GM21360 (cell line): ENCODE measurements around the gene TCF4.
A peak's percentile ranks its signal among the peaks of the same experiment; 100 is the strongest.

ENCODE experiments used
- ATAC-seq: cut with Tn5 transposase; IDR thresholded peaks from one replicate; pipeline ENCODE4 v1.9.1; 2021; ENCODE audit warnings: mild to moderate bottlenecking, moderate library complexity; ENCODE audit not compliant: unreplicated experiment

Gene TCF4

GRCh38 chr18:55588111-55588869, at the start of gene TCF4:
TSS of gene TCF4 (minus strand) at chr18:55588192. CDS start at chr18:55587116, 1,076 bp downstream.
- no peak for ATAC-seq

DNA sequence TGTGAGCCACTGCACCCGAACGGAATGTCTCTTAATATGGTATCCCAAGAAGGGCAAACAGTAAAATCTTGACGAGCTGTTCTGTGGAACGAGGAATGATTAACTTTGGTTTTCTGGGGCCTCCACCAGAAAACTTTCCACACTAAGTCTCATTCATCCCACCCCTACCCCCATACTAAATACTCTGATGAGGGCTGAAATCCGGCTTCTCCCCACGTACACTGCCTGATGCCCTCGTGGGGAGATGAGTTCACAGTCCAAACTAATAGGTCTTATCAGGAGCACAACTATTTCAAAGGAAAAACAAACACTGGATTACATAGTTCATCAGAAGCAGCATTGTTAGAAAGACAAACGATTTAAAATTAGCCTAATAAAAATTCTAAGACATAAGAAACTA, 49.2 kb upstream of the TCF4 start:
- ATAC-seq = no peak

GRCh38 chr18:55635439-55635838, 47.4 kb upstream of the TCF4 start:
- no peak for ATAC-seq

DNA sequence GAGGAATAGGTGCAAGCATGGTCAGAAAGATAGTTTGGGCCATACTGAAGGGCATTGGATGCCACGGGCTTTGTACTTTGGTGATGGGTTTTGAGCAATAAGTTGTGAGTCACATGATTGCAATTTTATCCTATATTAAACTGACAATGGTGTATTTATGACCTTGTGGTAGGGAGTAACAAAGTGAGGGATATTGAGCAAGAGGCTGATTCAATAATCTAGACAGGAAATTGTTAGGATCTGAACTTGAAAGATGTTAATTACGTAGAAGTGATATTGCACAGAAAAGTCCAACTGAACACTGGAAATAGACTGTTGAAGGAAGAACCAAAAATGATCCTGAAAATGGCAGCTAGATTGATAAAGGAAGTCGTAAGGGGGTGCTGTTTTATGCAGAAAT, 46.6 kb upstream of the TCF4 start:
- no peak for ATAC-seq

- ATAC-seq = no peak
These were observed 45.0 kb upstream of the TCF4 start for GRCh38 chr18:55633032-55633431.

- no peak for ATAC-seq
These were observed 41.1 kb upstream of the TCF4 start for GRCh38 chr18:55629133-55629532.

- ATAC-seq = no peak
These were observed 39.0 kb upstream of the TCF4 start for GRCh38 chr18:55627007-55627406.

- ATAC-seq = no peak
These were observed 37.9 kb upstream of the TCF4 start for GRCh38 chr18:55625901-55626300.

DNA sequence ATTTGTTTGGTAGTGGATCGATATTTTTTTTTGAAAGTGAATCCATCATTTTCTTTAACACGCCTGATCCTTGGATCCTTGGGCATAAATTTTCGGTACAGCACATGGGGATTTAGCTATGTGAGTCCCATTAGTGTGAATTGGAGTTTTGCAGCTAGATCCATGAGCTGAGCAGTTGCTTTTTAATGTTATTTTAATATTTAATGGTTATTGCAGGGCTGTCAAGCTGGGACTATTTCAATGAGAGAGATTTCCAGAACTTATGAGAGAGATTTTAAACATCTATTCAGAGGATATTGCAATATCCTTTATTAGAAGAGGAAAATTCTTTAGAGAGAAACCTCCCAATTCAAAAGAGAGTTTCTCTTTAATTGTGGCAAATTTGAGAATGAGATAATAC, 35.6 kb upstream of the TCF4 start:
- ATAC-seq = no peak

DNA sequence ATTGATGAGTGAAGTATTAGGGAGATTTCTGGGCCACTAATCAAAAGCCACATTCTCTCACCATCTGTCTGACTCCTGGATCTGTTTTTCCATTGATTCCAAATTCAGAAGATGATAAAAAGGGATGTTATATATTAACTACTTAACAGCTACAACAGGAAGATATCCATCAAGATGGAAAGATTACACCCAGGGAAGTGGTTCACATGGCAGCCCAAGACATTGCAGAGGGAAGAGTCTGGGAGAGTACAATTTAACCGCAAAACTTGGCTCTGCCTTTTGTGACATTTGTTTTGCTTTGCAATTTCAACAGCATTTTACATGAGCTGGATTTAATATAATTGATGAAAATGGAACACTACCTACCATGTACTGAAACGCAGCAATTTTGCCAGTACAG, 22.5 kb upstream of the TCF4 start:
- ATAC-seq = no peak

DNA sequence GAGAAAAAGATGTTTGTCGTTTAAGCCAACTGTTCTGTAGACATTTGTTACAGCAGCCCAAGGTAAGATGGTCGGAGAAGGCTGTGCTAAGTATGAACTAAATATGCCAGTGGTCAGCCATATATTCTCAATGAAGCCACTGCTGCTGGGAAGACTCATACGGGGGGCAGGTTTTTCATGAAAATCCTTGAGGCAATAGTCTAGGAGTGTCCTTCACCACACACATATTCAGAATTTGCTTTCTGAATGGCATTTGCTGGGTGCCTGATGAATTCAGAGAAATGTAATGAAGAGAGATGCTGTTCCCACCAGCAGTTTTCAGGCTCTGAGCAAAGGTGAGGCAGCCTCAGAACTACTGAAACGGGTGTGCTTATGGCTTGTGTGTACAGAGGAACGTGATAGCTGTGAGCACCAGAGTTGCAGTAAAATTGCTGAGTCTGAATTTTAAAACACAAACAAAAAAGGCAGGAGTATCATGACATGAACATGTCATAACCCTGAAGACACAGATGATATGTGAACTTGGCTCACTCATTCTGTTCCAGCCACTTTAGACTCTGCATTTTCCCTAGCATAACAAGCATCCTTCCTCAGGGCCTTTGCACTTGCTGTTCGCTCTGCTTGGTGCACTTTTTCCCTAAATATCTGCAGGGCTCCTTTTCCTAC, 21.3 kb upstream of the TCF4 start:
- no peak for ATAC-seq

DNA sequence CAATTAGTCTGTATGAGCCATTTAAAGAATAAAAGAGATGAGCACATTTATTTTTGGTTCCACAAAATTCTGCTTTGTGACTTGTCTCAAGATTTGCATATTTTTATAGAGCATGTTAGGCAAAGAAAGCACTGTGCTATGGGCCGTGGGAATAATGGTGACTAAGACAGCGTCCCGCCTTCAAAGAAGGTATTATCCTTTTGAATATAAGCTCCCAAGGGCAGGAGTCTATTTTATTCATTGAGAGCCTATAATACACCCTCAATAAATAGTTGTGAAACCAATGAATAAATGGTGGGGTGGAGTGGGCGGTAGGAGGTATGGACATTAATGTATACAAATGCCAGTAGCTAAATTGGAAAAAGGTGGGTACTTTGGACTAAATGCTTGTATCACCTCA, 20.5 kb upstream of the TCF4 start:
- ATAC-seq = no peak

GRCh38 chr18:55607773-55608172, 19.8 kb upstream of the TCF4 start:
- ATAC-seq = no peak

DNA sequence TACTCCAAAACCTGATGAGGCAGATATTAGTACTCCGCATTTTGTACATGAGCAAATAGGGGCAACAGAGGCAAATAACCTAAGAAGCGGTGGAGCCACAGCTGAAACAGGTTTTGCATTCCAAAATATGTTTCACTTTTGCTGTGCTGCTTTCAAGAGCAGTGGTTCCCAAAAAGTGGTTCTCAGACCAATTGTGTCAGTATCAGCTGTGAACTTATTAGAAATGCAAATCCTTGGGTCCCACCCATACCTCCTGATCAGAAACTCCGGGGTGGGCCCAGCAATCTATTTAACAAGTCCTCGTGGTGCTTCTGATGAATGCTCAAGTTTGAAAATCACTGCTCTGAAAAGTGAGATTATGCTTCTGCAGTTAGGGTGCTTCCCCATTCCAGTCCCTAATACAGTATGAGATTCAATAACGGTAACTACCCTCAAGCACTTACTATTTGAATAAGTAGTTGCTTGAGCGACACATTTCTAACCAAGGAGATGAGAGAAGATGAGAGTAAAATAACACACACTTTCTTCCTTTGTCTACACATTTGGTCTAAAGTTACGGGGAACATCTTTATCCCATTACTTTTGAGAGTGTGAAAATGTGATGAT, 17.8 kb upstream of the TCF4 start:
- peak; percentile 67 for ATAC-seq

- ATAC-seq = no peak
These were observed 15.8 kb upstream of the TCF4 start for GRCh38 chr18:55603775-55604174.

DNA sequence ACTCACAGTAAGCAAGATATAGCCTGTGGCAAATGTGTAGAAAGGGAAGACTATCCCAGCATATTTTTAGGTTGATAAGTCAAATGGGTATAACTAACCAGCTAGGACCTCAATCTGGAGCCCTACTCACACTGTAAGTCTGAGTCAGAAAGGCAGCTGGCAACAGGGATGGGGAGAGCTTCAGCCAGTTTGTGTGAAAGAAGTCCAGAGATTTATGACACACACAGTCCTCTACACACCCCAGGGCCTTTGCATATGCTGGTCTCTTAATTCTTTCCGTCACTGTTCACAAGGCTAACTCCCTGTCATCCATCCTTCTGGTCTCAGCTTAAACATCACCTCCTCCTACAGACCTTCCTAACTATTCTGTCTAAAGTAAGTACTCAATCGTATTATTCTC, 5.9 kb upstream of the TCF4 start:
- no peak for ATAC-seq

- no peak for ATAC-seq
These were observed 4.6 kb upstream of the TCF4 start for GRCh38 chr18:55592572-55592971.

DNA sequence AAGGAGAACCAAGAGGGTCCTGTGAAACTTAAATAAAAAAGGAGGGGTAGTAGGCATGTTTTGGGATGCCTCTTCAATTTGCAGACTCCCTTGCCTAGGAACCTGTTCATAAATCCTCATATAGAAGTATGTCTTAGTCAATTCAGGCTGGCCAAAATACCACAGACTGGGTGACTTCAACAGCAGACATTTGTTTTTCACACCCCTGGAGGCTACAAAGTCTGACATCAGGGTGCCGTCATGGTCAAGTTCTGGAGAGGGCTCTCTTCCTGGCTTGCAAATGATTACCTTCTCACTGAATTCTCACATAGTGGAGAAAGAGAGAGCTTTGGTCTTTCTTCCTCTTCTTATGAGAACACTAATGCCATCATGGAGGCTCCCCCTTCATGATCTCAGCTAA, 4.1 kb upstream of the TCF4 start:
- no peak for ATAC-seq

DNA sequence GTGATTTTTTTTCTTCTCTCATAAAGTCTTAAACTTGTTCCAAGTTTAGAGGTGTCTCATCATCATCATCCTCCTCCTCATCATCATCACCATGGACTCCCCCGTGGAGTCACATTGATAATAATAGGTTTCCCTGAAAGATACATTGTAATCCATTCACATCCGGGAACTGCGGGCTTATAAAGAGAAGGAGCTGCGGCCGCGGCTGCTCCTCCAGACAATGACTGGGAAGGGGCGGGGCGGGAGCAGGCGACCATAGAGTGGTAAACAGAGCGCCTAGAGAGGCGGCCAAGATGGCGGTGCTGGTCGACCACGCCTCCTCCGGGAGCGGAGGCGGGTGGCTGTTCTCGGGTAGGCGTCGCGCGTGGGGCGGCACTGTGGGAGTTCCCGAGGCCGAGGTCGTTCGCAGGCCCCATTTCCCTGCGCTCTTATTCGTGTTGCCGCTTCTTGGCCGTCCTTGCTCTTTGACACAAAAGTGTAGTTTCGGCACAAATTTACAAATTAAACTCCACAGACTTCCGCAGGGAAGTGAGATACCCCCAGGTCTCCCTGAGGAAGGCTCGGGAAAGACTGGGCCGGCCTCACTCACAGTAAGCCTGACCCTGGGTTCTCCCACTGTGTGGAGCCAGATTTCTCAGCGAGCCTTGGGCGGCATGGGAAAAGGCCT, 1.8 kb upstream of the TCF4 start:
- peak; percentile 87 for ATAC-seq

DNA sequence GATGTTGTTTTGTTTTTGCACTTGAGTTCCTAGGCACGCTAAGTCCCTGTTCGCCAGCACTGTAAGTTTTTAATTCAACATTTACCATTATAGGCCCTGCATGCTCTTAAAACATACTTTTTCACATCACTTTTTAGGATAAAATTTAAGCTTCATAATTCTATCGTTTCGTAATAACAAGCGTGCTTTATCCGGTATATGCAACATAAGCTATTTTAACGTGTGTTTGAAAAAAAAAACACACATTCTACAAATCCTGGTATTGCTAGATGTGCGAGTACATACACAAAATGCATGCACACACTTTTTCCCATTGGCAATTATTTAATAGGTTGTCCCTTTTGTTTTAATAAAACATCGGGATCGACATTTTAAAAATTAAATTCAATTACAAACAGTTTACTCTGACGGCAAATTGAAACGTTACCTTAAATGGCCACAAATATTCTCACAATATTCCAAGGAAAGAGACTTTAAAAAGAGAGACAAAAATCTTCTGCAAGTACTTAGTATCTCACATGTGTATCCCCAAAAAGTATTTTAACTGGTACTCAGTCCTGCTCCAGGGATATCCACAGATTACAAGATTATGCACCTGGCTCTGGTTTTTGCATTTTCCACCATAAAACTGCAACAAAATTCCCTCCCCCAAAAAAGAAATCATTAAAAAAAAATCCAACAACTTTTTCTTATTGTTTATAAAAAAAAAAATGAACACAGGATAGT, 1.0 kb upstream of the TCF4 start:
- no peak for ATAC-seq
